Mesenchymal stem cell (in vitro differentiated cells and primary cell): ENCODE results near the gene TMEM129. TPM values are rescaled to one million over a fixed set of nuclear protein-coding genes. Genes with fewer than 3 reads are reported as not detected.

ENCODE experiments used
- DNase-seq: peaks from one replicate; pipeline ENCODE4 v3.0.0-alpha.2; 2013
- H2AFZ ChIP-seq: one replicate; pipeline ENCODE4 v1.6.1; 2013; ENCODE audit warnings: low read depth, mild to moderate bottlenecking, control low read depth, inconsistent platforms, low read length, moderate library complexity
- H2AK5ac ChIP-seq: 2 replicates; pipeline ENCODE4 v1.6.1; 2013; ENCODE audit warnings: low read length, moderate library complexity, mild to moderate bottlenecking, inconsistent platforms; ENCODE audit not compliant: severe bottlenecking
- H2BK120ac ChIP-seq: one replicate; pipeline ENCODE4 v1.6.1; 2013; ENCODE audit warnings: low read depth, mild to moderate bottlenecking, inconsistent platforms, low read length, moderate library complexity
- H2BK12ac ChIP-seq, 2 experiments: one replicate each; pipeline ENCODE4 v1.6.1; 2013; ENCODE audit warnings: inconsistent platforms in 2 of 2, low read length in 2 of 2, mild to moderate bottlenecking in 2 of 2, moderate library complexity in 2 of 2, control low read depth in 1 of 2
- H2BK15ac ChIP-seq: one replicate; pipeline ENCODE4 v1.6.1; 2013; ENCODE audit warnings: mild to moderate bottlenecking, low read depth, inconsistent platforms; ENCODE audit not compliant: poor library complexity, severe bottlenecking
- H2BK5ac ChIP-seq: 2 replicates; pipeline ENCODE4 v1.6.1; 2013; ENCODE audit warnings: low read depth, mild to moderate bottlenecking, low read length, control low read depth, inconsistent platforms; ENCODE audit not compliant: poor library complexity, severe bottlenecking
- H3K14ac ChIP-seq, 2 experiments: one replicate each; pipeline ENCODE4 v1.6.1; 2013; ENCODE audit warnings: inconsistent platforms in 2 of 2, low read length in 2 of 2, control low read depth in 1 of 2, mild to moderate bottlenecking in 1 of 2, moderate library complexity in 1 of 2
- H3K18ac ChIP-seq, 2 experiments: one replicate each; pipeline ENCODE4 v1.6.1; 2013; ENCODE audit warnings: inconsistent platforms in 2 of 2, low read length in 2 of 2, control low read depth in 1 of 2, low read depth in 1 of 2, mild to moderate bottlenecking in 1 of 2
- H3K23ac ChIP-seq, 2 experiments: one replicate each; pipeline ENCODE4 v1.6.1; 2013; ENCODE audit warnings: inconsistent platforms in 2 of 2, low read length in 2 of 2, mild to moderate bottlenecking in 2 of 2, moderate library complexity in 2 of 2, control low read depth in 1 of 2
- H3K27ac ChIP-seq: 2 replicates; pipeline ENCODE4 v1.5.1; 2013; ENCODE audit warnings: mild to moderate bottlenecking, moderate library complexity, low read length, control low read depth, inconsistent platforms; ENCODE audit not compliant: poor library complexity, severe bottlenecking
- H3K27me3 ChIP-seq, 2 experiments: 2 replicates each; pipeline versions ENCODE4 v1.6.1 to v1.7.0; 2013; ENCODE audit warnings: low read length in 2 of 2, mild to moderate bottlenecking in 2 of 2, moderate library complexity in 2 of 2, control low read depth in 1 of 2, inconsistent platforms in 1 of 2; ENCODE audit not compliant: control insufficient read depth in 1 of 2, insufficient read depth in 1 of 2
- H3K36me3 ChIP-seq, 2 experiments: 2 replicates each; pipeline versions ENCODE4 v1.6.1 to v1.7.0; 2013; ENCODE audit warnings: low read length in 2 of 2, control low read depth in 1 of 2, inconsistent platforms in 1 of 2, low read depth in 1 of 2, mild to moderate bottlenecking in 1 of 2; ENCODE audit not compliant: insufficient read depth in 2 of 2, control insufficient read depth in 1 of 2
- H3K4ac ChIP-seq, 2 experiments: one replicate each; pipeline ENCODE4 v1.6.1; 2013; ENCODE audit warnings: inconsistent platforms in 2 of 2, low read length in 2 of 2, mild to moderate bottlenecking in 2 of 2, moderate library complexity in 2 of 2, control low read depth in 1 of 2, low read depth in 1 of 2
- H3K4me1 ChIP-seq: 2 replicates; pipeline ENCODE4 v1.6.1; 2013; ENCODE audit warnings: low read depth, low read length, control low read depth; ENCODE audit not compliant: control insufficient read depth, insufficient read depth
- H3K4me2 ChIP-seq: 2 replicates; pipeline ENCODE4 v1.6.1; 2013; ENCODE audit warnings: low read length, mild to moderate bottlenecking, inconsistent platforms; ENCODE audit not compliant: poor library complexity, severe bottlenecking
- H3K4me3 ChIP-seq, 2 experiments: 2 replicates each; pipeline versions ENCODE4 v1.5.1 to v1.7.0; 2013; ENCODE audit warnings: low read length in 2 of 2, mild to moderate bottlenecking in 2 of 2, control low read depth in 1 of 2, low read depth in 1 of 2; ENCODE audit not compliant: insufficient read depth in 1 of 2
- H3K79me1 ChIP-seq: replicated peaks from 2 replicates; pipeline ENCODE4 v1.6.1; 2013; ENCODE audit warnings: mild to moderate bottlenecking, control low read depth, low read length, inconsistent platforms; ENCODE audit not compliant: poor library complexity, severe bottlenecking
- H3K9ac ChIP-seq: 2 replicates; pipeline ENCODE4 v1.7.0; 2013; ENCODE audit warnings: mild to moderate bottlenecking, low read length, moderate library complexity
- H3K9me3 ChIP-seq: 2 replicates; pipeline ENCODE4 v1.7.0; 2013; ENCODE audit warnings: mild to moderate bottlenecking, low read length; ENCODE audit not compliant: control insufficient read depth
- H4K8ac ChIP-seq: one replicate; pipeline ENCODE4 v1.6.1; 2013; ENCODE audit warnings: inconsistent platforms, mild to moderate bottlenecking, low read length, moderate library complexity
- H4K91ac ChIP-seq: one replicate; pipeline ENCODE4 v1.6.1; 2013; ENCODE audit warnings: mild to moderate bottlenecking, low read length, inconsistent platforms
- WGBS: methylation state at CpG from one replicate; pipeline ENCODE4 v1.1.7; 2013; ENCODE audit warnings: mixed read lengths; 5-methylcytosine and 5-hydroxymethylcytosine counted together
- small RNA-seq: library from polyadenylated mRNA; stranded (forward); fragments of <200 nt; extraction: miRNeasy Mini kit (QIAGEN cat#:217004); gene quantifications from one replicate; pipeline ENCODE3, GENCODE V24; 2013; ENCODE audit warnings: low read depth

Gene TMEM129

GRCh38 chr4:1666391-1666790 lies 54.7 kb downstream of the TMEM129 start:
- Histone ChIP-seq H2BK12ac (no peak overlapping the region), H3K18ac (no peak overlapping the region), H4K91ac (no peak overlapping the region), H2BK15ac (no peak overlapping the region), H3K27me3 (no peaks in the 10 kb centered on the region), H2BK120ac (no peak overlapping the region), H3K79me1 (peaks cover 1% of the 10 kb centered on the region), H4K8ac (no peak overlapping the region), H2AK5ac (no peak overlapping the region), H3K27ac (no peak overlapping the region), H3K23ac (no peak overlapping the region), H3K9me3 (no peaks in the 10 kb centered on the region), H3K4me2 (no peak overlapping the region), H3K4ac (no peak overlapping the region), H3K36me3 (peaks cover 0 to 17% of the 10 kb centered on the region in 2 experiments), H2BK5ac (no peak overlapping the region), H3K9ac (no peak overlapping the region), H3K4me1 (peaks cover 10% of the 10 kb centered on the region), H3K14ac (no peak overlapping the region), H2AFZ (no peak overlapping the region), H3K4me3 (no peak overlapping the region)
- DNase-seq: no peak
- 88% methylated on average over 11 of the region's 12 CpGs for WGBS

Small RNA genes lying within 50 kb of the gene (small RNA-seq; reads per million reads assigned to genes)
- not detected for gene RF00019
